ENCODE data around the gene RAP1GAP2.

DNA sequence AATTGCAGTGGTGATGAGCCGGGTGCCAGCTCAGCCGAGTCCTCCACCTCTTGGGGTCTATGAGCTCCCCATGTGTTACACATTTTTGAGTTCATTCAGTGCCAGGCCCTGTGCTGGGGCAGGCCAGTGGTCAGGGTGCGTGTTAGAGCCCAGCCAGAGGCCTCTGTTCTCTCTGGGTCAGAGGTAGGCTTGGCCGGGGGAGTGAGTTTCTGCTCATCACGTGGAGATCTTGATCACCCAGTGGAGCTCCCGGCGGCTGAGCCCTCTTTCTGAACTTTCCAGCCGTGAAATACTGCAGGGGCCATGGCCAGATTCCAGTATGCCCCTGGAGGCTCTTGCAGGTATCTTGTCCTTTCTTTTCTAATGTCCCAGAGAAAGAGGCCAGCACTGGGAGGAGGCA is 93.0 kb downstream of the RAP1GAP2 start:
- TF ChIP-seq, protein P1, sequence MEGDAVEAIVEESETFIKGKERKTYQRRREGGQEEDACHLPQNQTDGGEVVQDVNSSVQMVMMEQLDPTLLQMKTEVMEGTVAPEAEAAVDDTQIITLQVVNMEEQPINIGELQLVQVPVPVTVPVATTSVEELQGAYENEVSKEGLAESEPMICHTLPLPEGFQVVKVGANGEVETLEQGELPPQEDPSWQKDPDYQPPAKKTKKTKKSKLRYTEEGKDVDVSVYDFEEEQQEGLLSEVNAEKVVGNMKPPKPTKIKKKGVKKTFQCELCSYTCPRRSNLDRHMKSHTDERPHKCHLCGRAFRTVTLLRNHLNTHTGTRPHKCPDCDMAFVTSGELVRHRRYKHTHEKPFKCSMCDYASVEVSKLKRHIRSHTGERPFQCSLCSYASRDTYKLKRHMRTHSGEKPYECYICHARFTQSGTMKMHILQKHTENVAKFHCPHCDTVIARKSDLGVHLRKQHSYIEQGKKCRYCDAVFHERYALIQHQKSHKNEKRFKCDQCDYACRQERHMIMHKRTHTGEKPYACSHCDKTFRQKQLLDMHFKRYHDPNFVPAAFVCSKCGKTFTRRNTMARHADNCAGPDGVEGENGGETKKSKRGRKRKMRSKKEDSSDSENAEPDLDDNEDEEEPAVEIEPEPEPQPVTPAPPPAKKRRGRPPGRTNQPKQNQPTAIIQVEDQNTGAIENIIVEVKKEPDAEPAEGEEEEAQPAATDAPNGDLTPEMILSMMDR (IDR thresholded peaks at IDR 0.05; ENCODE audit: control extremely low read depth in 1 of 3, insufficient read depth in 1 of 3, low read depth in 1 of 3, low read length in 3 of 3) = no peak
- TF ChIP-seq RAD21 (IDR thresholded peaks at IDR 0.05 in 1 of 2, conservative IDR thresholded peaks at IDR 0.05 in 1 of 2; ENCODE audit: low read depth in 2 of 2, low read length in 2 of 2) (no peak), POLR2A (IDR thresholded peaks at IDR 0.05; ENCODE audit: control extremely low read depth in 1 of 2, low read depth in 2 of 2, low read length in 2 of 2) (no peak), MAFK (IDR thresholded peaks at IDR 0.05; ENCODE audit: low read depth, low read length) (no peak), RFX5 (IDR thresholded peaks at IDR 0.05; ENCODE audit: borderline replicate concordance, low read depth, low read length) (no peak), ZNF274 (IDR thresholded peaks at IDR 0.05; ENCODE audit: borderline replicate concordance, extremely low read depth, low read length) (no peak), TEAD4 (IDR thresholded peaks at IDR 0.05; ENCODE audit: low read depth, low read length) (no peak), SUZ12 (IDR thresholded peaks at IDR 0.05; ENCODE audit: low read length) (no peak), NRF1 (IDR thresholded peaks at IDR 0.05; ENCODE audit: low read depth, low read length) (no peak), EZH2 (IDR thresholded peaks at IDR 0.05; ENCODE audit: low read depth, low read length, severe bottlenecking) (no peak), HDAC2 (IDR thresholded peaks at IDR 0.05; ENCODE audit: borderline replicate concordance in 1 of 2, low read depth in 2 of 2, low read length in 2 of 2) (no peak)
